ENCODE data around the gene ROBO2.

ROBO2 gene

GRCh38 chr3:77326586-77326985 is 286.7 kb downstream of the ROBO2 start:
- DNase-seq (ENCODE audit: low read depth) = no peak
- TF ChIP-seq CTCF (IDR thresholded peaks at IDR 0.05; ENCODE audit: control insufficient read depth, insufficient read depth, low read depth, low read length, missing control alignments) = no peak
- no peak overlapping the region for H3K4me3 ChIP-seq (ENCODE audit: control insufficient read depth, low read depth, low read length)

- TF ChIP-seq CTCF (IDR thresholded peaks at IDR 0.05; ENCODE audit: control insufficient read depth, insufficient read depth, low read depth, low read length, missing control alignments) = no peak
- peak; percentile 42 for DNase-seq (ENCODE audit: low read depth)
- H3K4me3 ChIP-seq (ENCODE audit: control insufficient read depth, low read depth, low read length) = no peak overlapping the region
Measured at GRCh38 chr3:77328690-77329089, 288.8 kb downstream of the ROBO2 start.

- peak; percentile 39 for DNase-seq (ENCODE audit: low read depth)
- no peak for TF ChIP-seq CTCF (IDR thresholded peaks at IDR 0.05; ENCODE audit: control insufficient read depth, insufficient read depth, low read depth, low read length, missing control alignments)
- H3K4me3 ChIP-seq (ENCODE audit: control insufficient read depth, low read depth, low read length) = no peak overlapping the region
Measured at GRCh38 chr3:77329116-77329515, 289.2 kb downstream of the ROBO2 start.

- no peak overlapping the region for H3K4me3 ChIP-seq (ENCODE audit: control insufficient read depth, low read depth, low read length)
- no peak for TF ChIP-seq CTCF (IDR thresholded peaks at IDR 0.05; ENCODE audit: control insufficient read depth, insufficient read depth, low read depth, low read length, missing control alignments)
- DNase-seq (ENCODE audit: low read depth) = no peak
Measured at GRCh38 chr3:77338195-77338594, 298.3 kb downstream of the ROBO2 start.

- no peak overlapping the region for H3K4me3 ChIP-seq (ENCODE audit: control insufficient read depth, low read depth, low read length)
- no peak for TF ChIP-seq CTCF (IDR thresholded peaks at IDR 0.05; ENCODE audit: control insufficient read depth, insufficient read depth, low read depth, low read length, missing control alignments)
- DNase-seq (ENCODE audit: low read depth) = no peak
Measured at GRCh38 chr3:77342027-77342426, 302.1 kb downstream of the ROBO2 start.

- no peak for DNase-seq (ENCODE audit: low read depth)
- TF ChIP-seq CTCF (IDR thresholded peaks at IDR 0.05; ENCODE audit: control insufficient read depth, insufficient read depth, low read depth, low read length, missing control alignments) = no peak
Measured at GRCh38 chr3:77342688-77343087, 302.8 kb downstream of the ROBO2 start.

GRCh38 chr3:77345009-77345408 is 305.1 kb downstream of the ROBO2 start:
- no peak for TF ChIP-seq CTCF (IDR thresholded peaks at IDR 0.05; ENCODE audit: control insufficient read depth, insufficient read depth, low read depth, low read length, missing control alignments)
- DNase-seq (ENCODE audit: low read depth) = no peak

More at GRCh38 chr3:77342688-77343087, 302.8 kb downstream of the ROBO2 start:
- H3K4me3 ChIP-seq (ENCODE audit: control insufficient read depth, low read depth, low read length) = no peak overlapping the region

More at GRCh38 chr3:77345009-77345408, 305.1 kb downstream of the ROBO2 start:
- H3K4me3 ChIP-seq (ENCODE audit: control insufficient read depth, low read depth, low read length) = no peak overlapping the region
